Measurements from ENCODE around the gene FOLR2. TPM values are rescaled to one million over a fixed set of nuclear protein-coding genes. Genes with fewer than 3 reads are reported as not detected.

The FOLR2 gene
- total RNA-seq, 4 donors from 2014 or later, result 52.5 to 128 (median 95.5) TPM

- TF ChIP-seq CTCF (IDR thresholded peaks at IDR 0.05), result no peak
- no peak for ATAC-seq (ENCODE audit: low FRiP score)
- no peak for DNase-seq (ENCODE audit: low spot score)
Measured at GRCh38 chr11:72232260-72233055, 15.9 kb downstream of the FOLR2 start.

DNA sequence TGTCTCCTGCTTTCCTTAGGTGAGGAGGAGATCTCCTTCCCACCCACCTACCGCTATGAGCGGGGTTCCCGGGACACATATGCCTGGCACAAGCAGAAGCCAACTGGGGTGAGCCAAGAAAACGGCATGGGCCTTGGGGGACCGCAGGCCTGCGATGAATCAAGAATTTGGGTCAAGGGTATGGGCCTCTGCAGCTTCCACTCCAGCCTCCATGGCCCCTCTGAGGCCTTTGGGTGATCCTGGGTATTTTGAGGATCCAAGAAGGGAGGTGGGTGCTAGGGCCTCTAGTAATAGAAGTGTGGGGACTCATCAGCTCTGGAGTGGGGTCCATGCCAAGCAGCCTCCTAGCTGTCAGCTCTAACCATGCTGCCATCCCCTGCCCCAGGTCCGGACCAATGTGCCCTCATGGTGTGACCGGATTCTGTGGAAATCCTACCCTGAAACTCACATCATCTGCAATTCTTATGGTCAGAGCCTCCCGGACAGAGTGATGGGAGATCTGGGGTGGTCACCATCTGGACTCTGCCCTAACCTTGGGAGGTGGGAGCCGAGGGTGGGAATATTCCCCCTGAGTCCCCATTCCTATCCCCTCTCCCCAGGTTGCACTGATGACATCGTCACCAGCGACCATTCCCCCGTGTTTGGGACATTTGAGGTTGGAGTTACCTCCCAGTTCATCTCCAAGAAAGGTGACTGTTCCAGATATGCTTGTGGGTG, 16.6 kb downstream of the FOLR2 start:
- no peak for ATAC-seq (ENCODE audit: low FRiP score)
- DNase-seq (ENCODE audit: low spot score), result no peak
- TF ChIP-seq CTCF (IDR thresholded peaks at IDR 0.05), result no peak

DNA sequence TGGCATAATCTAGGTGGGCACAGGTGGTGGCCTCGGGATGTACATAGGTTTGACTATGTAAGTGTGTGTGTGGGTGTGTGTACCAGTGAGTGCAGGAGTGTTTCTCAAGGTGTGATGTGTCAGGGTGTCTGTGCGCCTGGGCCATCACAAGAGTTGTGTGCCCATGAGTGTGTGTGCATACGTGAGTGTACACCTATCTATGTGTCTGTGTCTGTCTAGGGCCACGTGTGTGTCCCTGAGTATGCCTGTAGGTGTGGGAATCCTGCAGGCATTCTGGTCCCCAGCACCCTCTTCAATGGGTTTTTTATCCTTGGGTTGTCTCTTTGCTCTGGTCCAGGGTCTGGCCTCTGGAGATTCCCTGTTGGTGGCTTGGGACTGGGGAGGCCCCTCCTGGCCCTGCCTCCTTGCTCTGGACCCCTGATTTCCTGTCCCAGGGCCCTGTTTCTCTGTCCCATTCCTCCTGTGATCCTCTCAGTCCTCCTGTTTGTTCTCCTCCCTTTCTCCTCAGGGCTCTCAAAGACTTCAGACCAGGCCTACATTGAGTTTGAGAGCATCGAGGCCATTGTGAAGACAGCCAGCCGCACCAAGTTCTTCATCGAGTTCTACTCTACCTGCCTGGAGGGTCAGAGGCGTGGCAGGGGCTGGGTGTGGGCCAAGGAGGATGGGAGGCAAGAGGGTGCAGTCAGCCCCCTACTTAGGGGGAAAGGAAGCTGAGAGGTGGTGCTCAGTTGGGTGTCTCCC, 17.3 kb downstream of the FOLR2 start:
- ATAC-seq (ENCODE audit: low FRiP score), result no peak
- no peak for TF ChIP-seq CTCF (IDR thresholded peaks at IDR 0.05)
- DNase-seq (ENCODE audit: low spot score), result no peak

DNA sequence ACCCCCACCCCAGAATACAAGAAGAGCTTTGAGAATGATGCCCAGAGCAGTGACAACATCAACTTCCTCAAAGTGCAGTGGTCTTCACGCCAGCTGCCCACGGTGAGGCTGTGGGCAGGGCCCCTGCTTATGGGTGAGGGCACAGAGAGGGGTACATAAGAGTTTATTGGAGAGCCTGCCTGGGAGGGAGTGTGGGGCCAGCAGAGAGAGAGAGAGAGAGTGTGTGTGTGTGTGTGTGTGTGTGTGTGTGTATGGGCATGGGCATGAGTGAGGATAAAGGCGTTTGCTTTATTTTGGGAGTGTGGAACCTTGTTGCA, 17.9 kb downstream of the FOLR2 start:
- ATAC-seq (ENCODE audit: low FRiP score) (no peak), DNase-seq (ENCODE audit: low spot score) (no peak)
- no peak for TF ChIP-seq CTCF (IDR thresholded peaks at IDR 0.05)

GRCh38 chr11:72234920-72235319, 18.3 kb downstream of the FOLR2 start:
- DNase-seq (ENCODE audit: low spot score), result no peak
- no peak for TF ChIP-seq CTCF (IDR thresholded peaks at IDR 0.05)

DNA sequence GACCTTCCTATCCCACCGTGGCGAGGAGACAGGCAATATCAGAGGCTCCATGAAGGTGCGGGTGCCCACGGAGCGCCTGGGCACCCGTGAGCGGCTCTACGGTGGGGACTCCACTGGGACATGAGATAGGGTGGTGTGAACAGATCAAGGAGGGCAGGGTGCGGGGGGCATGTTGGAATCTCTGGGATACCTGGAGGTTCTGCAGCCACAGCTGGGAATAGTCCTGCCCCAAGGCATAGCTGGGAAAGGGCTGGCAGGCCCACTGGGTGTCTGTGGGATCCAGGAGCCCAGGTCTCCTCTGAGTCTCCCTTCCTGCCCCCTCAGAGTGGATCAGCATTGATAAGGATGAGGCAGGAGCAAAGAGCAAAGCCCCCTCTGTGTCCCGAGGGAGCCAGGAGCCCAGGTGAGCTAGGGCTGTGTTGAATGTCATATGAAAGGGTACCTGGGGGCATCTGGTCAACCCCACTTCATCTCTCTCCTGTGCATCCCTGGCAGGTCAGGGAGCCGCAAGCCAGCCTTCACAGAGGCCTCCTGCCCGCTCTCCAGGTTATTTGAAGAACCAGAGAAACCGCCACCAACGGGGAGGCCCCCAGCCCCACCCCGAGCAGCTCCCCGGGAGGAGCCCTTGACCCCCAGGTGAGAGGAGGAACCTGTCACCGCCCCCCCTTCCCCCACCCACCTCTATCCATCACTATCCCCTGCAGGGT, 18.9 kb downstream of the FOLR2 start:
- no peak for TF ChIP-seq CTCF (IDR thresholded peaks at IDR 0.05)
- DNase-seq (ENCODE audit: low spot score) (no peak), ATAC-seq (ENCODE audit: low FRiP score) (no peak)

More at GRCh38 chr11:72234920-72235319, 18.3 kb downstream of the FOLR2 start:
- no peak for ATAC-seq (ENCODE audit: low FRiP score)

Data from omental fat pad (tissue), 4 donors.